Measurements from ENCODE around the gene FCGR2B.
"Not testable (repeated sequence)": the region's sequence is repeated elsewhere in the genome, so short reads cannot be mapped to it uniquely, and the experiment has no call there.

DNA sequence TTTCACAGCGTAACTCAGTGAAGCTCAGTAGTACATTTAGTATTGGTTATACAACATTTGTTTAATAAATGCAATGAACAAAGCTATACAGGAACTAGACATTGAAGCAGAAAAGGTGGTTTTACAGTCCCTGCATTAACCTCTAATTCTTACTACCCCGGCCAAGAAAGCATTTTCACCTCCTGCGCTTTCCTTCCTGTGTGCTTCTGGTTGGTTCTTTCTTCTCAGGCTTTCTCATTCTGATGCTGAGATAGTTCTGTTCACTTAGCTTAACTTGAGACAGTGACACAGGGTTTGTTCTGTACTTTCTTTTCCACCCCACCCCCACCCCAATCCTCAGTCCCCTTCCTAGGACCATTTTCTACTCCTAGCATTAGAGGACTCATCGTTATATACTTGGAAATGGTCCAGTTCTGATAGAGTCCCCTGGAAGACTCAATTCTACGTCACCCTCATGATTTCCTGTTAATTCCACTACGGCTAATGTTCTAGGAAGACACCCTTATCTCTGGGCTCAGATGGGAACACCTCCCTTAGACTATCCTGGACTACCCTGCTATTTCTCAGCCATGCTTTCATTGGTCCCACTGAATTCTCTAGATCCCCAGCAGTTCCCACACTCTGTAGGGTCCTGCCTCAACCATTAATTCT is 39.4 kb upstream of the FCGR2B start:
- TF ChIP-seq EZH2phosphoT487 (IDR thresholded peaks at IDR 0.05; ENCODE audit: low read depth, severe bottlenecking, unreplicated experiment); CTCF (IDR thresholded peaks at IDR 0.05; ENCODE audit: poor library complexity); EZH2 (IDR thresholded peaks at IDR 0.05; ENCODE audit: borderline replicate concordance): not testable (repeated sequence)

Measured in hepatocyte (in vitro differentiated cells).